GM21390 (cell line): ENCODE results near the gene CCNJL.

Experiments used
- ATAC-seq: cut with Tn5 transposase; IDR thresholded peaks from one replicate; pipeline ENCODE4 v1.9.1; 2021; ENCODE audit not compliant: unreplicated experiment

The CCNJL gene

DNA sequence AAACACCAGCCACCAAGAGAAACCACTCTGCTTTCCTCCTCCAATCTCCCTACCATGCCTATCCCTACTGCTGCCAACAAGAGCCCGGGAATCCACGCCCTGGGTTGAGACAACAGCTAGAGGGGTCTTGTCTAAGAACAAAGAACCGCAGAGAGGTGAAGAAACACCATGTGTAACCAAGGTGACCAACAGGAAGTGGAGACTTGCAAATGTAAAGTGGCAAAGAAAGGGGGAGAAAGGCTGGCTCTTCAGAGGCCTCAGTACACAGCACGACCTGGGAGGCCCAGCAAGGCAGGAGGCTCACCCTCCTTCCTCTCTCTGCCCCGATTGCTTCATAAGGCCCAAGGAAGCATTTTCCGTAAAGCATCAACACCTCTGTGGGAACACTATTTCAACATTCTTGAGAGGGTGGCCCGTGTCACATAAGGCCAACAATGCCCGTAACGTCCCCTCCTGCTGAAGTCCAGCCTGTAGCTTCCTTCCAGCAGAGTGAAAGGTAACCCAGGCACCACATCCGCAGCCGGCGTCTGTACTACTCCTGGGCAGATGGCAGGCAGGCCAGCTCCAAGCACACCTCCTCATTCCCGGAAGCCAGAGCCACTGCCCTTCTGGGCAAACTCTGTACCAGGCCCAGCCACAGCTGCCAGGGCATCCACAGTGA, 18.3 kb downstream of the CCNJL start:
- no peak for ATAC-seq

DNA sequence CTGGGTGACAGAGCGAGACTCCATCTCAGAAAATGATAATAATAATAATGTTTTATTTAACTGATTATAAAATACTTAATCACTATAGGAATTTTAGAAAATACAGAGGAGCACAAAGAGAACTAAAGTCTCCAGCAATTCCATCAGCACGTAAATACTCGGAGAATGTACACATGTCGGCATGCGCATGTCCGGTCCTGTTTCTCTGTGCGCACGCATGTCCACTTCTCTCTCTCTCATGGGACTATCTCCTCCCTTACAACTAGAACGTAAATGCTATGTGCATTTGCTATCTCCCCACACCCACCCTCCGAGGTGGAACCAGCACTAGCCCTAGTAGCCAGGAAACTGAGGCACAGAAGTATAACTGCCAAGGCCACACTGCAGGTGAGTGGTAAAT, 19.0 kb downstream of the CCNJL start:
- ATAC-seq, result no peak

DNA sequence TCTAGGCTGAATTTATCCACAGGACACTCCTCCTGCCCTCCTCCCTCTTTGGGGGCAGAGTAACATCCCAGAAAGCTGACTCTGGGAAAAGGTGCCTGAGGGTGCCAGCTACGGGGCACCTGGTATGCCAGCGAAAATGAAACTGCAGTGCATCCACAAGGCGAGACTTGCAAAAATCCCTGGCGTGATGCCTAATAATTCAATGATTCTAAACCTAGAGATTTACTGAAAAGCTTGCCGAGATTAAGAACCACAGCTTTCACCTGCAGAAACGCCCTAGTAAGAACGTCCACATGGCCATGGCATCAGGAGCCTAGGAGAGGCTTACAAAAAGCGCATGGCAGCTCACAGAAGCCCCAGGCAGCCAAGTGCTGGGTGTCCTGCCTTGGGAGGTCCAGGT, 20.9 kb downstream of the CCNJL start:
- ATAC-seq, result no peak

DNA sequence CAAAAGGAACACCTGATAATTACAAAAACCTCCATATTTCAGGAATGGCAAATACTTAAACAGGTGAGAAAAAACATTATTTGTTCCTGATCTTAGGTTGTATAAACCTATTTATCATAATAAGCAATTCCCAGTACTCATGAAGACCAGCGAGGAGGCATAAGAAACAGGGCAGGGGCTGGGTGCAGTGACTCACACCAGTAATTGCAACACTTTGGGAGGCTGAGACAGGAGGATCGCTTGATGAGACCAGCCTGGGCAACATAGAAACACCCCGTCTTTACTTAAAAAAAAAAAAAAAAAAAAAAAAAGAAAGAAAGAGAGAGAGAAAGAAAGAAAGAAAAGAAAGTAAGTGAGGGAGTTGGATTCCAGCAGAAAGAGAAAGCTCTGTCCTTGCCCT, 21.6 kb downstream of the CCNJL start:
- ATAC-seq, result no peak

DNA sequence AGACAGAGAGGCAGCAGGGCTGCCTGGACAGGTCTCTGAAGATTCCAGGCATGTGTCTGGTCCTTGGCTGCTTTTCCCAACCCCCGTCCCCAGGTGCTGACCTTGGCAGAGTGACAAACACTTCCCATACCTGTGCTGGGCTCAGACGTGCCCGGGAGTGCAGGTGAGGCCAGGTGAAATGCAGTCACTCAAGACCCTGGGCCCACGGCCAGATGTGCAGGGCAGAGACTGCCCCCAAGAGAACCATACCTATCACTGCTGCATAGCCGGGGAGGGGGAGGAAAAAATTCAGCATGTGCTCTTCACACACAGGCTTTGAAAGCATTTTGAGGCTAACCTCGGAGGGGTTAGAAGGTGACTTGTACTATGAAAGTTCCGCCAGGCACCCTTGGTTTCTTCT, 22.6 kb downstream of the CCNJL start:
- no peak for ATAC-seq

DNA sequence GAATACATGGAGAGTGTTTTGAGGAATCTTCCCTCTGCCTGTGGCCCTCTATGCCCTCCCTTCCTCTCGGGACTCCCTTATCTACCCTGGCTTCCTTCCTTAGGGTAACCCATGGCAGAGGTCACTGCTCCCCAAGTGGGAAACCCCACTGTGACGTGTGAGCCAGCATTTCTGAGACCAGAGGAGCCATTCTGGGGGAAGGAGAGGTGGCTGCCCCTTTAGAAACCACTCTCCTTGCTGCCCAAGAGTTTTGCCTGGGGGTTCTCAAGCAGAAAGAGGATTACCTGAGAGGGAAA, 23.1 kb downstream of the CCNJL start:
- ATAC-seq, result no peak

DNA sequence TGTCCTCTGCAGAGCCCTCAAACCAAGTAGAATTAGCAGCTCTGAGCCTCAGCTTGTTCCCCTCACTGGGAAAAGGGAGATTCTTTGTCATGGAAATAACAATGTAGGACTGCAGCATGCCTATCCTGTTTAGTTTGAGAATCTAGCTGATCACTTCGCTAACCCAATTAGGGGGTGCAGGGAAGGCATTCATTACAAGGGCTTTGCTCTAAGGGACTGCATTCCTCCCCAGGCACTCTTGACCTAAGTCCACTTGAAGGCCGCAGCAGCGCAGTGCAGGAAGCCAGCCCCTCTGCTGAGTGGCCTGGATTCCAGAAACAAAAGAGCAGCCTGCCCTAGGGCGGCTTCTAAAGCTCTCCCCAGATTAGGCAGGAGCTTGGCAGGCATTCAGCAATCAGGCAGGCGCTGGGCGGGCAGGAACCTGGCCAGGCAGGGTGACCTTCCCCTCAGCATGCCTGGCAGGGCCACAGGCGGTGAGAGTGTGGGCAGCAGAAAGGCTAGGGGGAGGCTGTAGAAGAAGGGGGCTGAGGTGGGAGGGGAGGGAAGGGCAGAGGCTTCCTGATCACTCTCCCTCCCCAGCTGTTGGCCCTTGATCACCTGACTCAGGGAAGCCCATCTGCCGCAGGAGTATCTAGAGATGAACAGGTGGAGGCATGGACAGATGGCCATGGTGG, 24.8 kb downstream of the CCNJL start:
- no peak for ATAC-seq

DNA sequence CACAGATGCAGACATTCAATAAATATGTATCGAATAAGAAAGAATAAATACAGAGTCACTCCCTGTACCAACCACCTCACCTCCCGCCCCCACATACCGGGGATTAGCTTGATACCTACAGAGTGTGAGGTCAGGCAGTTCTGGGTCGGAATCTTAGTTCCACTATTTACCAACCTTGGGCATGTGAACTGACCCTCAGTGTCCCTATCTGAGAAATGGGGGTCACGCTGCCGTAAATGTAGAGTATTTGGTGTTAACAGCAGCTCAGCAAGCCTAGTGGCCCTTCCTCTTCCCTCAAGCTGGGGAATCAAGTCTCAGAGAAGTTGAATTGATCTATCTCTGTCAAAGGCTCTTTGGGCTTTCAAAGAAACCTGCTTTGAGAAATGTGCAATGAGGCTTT, 25.4 kb downstream of the CCNJL start:
- ATAC-seq, result no peak

DNA sequence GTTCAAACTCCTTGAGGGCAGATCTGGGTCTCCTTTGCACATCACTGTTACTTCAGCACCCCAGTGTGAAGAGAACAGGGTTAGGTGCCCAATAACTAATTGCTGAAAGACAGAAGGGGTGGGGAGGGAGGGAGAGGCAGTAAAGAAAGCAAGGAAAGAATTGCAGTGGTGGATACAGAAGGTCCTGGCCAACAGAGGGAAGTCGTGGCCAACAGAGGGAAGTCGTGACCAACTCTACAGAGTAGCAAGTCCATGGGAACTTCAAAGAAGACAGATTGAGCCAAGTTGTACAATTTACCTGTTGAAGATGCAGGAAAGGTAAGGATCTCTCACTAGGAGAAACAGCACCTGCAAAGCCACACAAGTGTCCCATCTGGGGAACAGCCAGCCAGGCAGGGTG, 27.0 kb downstream of the CCNJL start:
- ATAC-seq, result no peak

DNA sequence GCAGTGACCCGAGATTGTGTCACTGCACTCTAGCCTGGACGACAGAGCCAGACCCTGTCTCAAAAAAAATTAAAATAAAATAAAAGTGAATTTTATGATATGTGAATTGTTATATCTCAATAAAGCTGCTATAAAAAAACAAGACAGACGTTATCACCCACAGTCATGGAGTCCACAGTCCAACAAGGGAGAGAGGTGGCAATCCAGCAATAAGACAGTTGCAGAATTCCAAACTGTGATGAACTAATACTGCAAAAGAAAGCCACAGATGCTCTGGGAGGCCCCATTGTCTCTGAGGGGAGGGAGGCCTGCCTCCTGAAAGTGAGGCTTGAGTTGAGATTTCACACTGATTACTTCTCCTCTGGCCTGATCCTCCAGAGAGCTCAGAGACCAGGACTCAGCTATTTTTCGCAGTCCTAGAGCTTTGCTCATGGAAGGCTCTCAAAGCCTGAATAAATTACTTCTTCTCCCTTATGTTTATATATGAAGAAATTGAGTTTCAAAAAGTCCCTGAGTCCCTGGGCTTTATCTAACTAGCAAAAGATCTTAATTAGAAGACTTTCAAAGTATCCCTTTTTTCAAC, 28.0 kb downstream of the CCNJL start:
- no peak for ATAC-seq

DNA sequence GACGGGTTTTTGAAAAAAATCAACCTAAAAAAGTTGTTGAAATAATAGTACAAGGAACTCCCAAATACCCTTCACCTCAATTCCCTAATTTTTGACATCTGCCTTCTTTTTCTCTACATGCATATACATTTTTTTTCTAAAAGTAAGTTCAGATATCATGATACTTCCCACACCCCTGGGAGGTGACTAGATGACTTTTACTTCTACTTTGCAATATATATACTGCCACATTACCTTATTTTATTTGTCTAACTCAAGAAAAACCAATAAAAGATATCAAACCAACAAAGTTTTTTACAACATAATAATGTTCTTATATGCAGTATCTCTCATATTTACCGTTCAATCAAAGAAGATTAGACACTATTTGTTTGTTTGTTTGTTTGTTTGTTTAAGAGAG, 31.1 kb downstream of the CCNJL start:
- no peak for ATAC-seq

DNA sequence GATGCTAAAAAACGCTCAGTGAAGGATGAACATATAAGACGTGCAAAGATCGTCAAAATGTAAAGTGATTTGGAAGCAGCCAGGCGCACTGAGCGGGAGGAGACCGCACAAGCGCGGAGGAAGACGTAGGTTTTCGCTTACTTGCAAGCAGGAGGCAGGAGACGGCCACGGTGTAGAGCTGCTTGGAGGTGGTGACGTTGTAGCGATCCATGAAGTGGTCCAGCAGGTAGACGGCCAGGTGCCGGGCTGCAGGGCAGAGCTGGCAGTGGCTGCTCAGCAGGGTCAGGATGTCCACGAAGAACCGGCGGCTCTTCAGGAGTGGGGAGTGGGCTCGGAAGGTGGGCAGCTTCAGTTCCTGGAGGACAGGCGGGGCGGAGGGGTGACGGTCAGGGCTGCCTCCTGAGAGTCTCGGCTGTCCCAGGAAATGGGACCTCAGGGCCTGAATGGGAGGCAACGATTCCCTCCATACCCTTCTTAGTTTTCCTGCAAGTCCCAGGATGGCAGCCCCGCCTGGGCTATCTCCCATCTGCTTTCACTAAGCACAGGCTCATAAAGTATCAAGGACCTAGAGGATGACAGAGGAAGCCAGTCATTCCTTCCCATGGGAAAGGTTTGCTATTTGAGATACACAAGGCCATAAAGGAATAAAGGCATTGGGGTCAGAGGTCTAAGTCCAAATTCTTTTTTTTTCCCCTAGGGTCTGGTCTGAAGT, 31.8 kb downstream of the CCNJL start:
- ATAC-seq, result no peak

DNA sequence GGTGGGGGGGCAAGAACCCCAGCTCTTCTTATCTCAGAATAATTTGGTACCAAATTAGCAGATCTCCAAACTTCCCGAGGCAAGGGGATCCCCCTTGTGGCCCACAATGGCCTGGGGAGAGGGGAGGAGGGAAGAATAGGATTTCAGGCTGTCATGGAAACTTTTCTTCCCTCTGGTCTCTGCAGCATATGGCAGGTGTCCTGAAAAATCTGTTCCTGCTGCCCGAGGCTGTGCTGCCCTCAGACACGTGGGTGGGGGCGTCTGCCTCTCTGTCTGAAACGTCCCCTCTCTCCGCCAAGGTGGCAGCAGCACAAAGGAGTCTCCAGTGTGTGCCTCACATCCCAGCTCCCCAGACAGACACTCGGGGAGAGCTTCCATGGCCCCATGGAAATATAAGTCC, 34.0 kb downstream of the CCNJL start:
- no peak for ATAC-seq

DNA sequence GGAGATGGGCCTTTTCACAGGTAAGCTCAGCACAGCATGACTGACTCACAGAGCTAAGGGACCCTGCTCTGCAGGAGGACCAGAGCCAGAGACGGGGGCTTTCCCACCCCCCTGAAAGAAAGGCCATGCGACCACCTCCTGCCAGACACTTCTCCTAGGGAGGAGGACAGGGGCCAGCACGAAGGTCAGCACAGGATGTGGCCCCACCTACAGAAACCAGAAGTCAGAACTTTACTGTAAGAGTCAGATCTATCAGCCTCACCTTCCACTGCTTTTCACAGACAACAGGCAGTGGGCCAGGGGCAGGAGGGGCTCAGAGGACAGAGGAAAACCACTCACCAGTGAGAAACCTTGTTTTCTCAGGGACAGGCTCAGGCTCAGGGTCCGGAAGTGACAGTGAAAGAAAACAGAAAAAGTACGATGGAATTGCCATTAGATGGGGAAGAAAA, 37.9 kb downstream of the CCNJL start:
- no peak for ATAC-seq

DNA sequence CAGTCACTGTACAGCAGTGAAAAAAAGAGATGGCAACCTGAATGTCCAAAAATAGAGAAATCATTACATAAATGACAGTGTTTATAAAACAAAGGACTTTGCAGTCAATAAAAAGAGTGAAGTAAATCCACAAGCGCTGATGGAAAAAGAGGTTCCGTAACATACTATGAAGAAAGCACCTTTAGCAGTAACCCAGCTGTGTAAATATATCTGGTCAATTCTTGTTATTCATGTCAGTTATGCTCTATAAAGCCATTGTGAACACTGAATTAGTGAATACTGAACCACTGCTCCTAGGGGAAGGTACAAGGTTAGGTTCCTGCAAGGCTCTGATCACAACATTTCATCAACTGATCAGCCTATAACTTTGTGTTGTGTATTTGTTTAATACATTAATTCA, 39.5 kb downstream of the CCNJL start:
- ATAC-seq, result no peak

DNA sequence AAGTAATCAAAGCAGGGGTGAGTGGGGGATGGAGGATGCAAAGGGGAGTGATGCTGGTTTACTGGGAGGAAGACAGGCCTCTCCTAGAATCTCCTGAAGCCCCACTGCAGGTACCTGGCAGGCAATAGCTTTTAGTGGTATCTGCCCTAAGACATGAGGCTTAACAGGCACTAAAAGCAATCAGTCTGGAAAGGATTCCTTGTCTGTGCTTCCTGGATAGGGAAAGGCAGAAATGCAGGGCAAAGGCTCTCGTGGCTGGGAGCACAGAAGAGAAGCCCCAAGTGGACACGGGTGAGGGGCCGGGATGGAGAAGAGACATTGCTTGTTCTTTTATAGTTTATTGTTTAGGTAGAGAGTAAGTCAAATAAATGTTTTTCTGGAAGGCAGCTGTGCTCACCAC, 40.1 kb downstream of the CCNJL start:
- no peak for ATAC-seq

DNA sequence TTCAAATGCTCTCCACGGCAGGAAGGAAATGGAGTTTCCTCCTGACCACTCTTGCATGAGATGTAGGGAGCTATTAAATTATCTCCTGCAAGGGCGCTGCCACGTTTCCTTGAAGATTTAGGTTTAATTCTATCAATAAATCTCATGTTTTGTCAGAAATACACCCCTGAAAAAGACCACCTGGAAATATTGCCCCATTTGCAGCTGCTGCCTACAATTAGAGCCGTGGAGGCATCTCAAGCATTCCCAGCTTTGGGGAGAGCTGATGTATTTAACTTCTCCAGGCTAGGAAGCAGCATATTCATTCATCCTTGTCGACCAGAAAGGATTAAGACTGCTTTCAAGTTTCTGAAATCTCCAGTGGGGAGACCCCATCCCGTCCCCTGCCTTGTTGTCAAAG, 40.5 kb downstream of the CCNJL start:
- ATAC-seq, result no peak

DNA sequence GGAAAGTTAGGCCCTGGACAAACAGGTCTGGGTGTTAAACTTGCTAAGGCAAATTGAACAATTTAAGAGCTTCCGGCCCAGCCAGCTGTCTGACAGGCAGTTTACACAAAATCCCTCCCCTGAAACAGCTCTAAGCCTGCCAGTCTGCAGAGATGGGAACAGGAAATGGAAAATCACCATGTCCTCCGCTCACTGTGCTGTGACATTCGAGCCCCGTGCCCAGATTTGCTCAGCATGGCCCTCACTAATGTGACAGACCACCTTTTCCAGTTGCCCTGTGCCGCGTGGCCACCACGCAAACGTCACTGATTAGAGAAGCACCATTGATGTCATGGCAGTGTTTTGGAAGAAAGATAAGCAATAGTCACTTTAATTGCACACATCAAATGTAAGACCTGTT, 41.0 kb downstream of the CCNJL start:
- peak; percentile 45 for ATAC-seq

DNA sequence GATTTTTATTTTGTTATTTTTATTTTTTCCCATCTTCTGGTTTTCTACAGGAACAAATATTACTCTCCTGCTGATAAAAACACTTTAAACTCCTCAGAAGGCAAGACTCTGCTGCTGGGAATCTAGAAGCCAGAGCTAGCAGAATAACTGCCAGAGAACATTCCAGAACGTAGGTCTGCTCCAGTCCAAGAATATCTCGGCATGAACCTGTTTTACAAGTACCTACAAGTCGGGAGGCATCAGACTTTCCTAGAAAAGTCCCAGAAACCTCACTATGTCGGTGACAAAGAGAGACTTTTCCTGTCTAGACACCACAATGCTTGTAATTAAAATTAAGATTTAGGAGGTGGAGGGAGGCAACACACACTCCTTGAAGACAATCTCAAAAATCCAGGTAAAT, 41.7 kb downstream of the CCNJL start:
- ATAC-seq, result no peak

DNA sequence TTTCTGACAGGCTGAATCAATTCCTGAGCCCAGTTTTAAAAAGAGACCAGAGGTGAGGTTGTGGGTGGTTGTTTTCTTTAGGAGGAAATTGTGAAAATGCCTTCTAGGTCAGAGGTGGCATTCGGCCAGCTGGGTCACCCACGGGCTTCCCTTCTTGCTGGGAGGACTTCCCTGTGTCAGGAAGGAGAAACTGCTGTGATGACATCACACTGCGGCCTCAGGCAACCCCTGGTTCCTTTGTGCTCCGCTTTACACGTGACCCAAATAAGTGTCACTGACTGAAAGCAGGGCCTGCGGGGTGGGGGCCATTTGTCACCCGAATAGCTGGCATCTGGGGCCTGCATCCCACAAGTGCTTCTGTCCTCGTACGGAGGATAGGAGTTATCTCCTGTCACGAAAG, 43.3 kb downstream of the CCNJL start:
- no peak for ATAC-seq

DNA sequence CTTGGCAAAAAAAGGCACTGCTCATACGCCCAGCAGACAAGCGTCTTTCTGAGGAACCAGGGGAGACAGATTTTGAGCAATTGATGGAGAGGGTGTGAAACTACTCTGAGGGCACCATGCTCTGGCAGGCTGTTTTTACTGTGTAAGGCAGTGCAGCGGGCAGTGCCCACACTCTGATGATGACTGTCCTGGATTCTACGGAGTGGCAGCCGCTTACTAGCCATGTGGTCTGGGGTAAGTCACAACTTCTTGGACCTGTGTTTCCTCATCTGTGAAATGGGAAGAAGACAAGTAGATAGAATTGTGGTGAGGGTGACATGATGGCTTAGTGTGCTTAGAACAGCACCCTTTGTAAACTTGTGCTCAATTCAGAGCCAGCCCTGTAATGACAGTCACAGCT, 44.2 kb downstream of the CCNJL start:
- no peak for ATAC-seq

DNA sequence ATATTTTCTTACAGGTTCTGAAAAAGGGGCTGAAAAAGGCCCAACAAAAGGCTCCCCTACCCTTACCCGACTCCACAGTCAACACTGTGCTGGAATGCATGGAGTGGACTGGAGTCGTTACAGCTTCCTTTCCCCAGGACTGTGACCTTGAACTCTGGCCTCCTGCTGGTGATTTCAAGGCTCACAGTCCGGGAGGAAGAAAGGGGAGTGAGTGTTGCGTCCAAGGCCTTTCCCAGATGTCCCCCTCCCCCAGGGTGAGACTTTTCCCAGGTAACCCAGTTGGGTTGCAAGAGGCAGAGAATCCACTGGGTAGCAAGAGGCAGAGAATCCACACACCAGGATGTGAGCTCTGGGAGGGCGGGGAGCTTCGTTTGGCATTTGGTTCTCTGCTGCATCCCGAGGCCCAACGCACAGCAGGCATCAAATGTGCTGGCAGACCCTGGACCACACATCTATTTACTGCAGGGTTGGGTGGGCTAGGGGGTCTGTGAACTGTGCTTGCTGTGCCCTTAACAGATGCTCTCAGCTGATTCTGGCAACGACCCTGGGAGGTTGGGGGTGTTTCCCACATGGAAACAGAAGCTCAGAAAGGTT, 45.5 kb downstream of the CCNJL start:
- ATAC-seq, result no peak
